Measurements from ENCODE around the gene CHID1.

CHID1 gene

GRCh38 chr11:910589-911030 lies at the start of gene CHID1:
Gene CHID1, minus strand, starts transcription at chr11:910810. Its CDS starts 5,994 bp downstream, at chr11:904816.
- peak; percentile 88 for DNase-seq

GRCh38 chr11:959608-960007 lies 49.0 kb upstream of the CHID1 start:
- no peak for DNase-seq

- DNase-seq = no peak
Observed at GRCh38 chr11:959027-959426, 48.4 kb upstream of the CHID1 start.

GRCh38 chr11:958101-958500 lies 47.5 kb upstream of the CHID1 start:
- no peak for DNase-seq

GRCh38 chr11:957212-957920 lies 46.8 kb upstream of the CHID1 start:
- no peak for DNase-seq

GRCh38 chr11:955154-956063 lies 44.8 kb upstream of the CHID1 start:
- DNase-seq = no peak

GRCh38 chr11:954392-955153 lies 44.0 kb upstream of the CHID1 start:
- DNase-seq = no peak

GRCh38 chr11:953512-953911 lies 42.9 kb upstream of the CHID1 start:
- DNase-seq = no peak

GRCh38 chr11:952406-953385 lies 42.1 kb upstream of the CHID1 start:
- no peak for DNase-seq

GRCh38 chr11:951507-951906 lies 40.9 kb upstream of the CHID1 start:
- DNase-seq = no peak

- no peak for DNase-seq
Observed at GRCh38 chr11:947744-948143, 37.1 kb upstream of the CHID1 start.

- DNase-seq = no peak
Observed at GRCh38 chr11:945986-946385, 35.4 kb upstream of the CHID1 start.

- DNase-seq = no peak
Observed at GRCh38 chr11:944711-945470, 34.3 kb upstream of the CHID1 start.

- no peak for DNase-seq
Observed at GRCh38 chr11:942823-943222, 32.2 kb upstream of the CHID1 start.

GRCh38 chr11:940496-941135 lies 30.0 kb upstream of the CHID1 start:
- DNase-seq = no peak

- DNase-seq = no peak
Observed at GRCh38 chr11:937841-938261, 27.2 kb upstream of the CHID1 start.

- DNase-seq = no peak
Observed at GRCh38 chr11:936199-936598, 25.6 kb upstream of the CHID1 start.

- no peak for DNase-seq
Observed at GRCh38 chr11:934527-934926, 23.9 kb upstream of the CHID1 start.

GRCh38 chr11:933936-934335 lies 23.3 kb upstream of the CHID1 start:
- DNase-seq = no peak

GRCh38 chr11:933142-933851 lies 22.7 kb upstream of the CHID1 start:
- no peak for DNase-seq
